Nasal cavity respiratory epithelium epithelial cell of viscerocranial mucosa (primary cell): ENCODE results near the gene ZNF497. TPM values are rescaled to one million over a fixed set of nuclear protein-coding genes. Genes with fewer than 3 reads are reported as not detected.

Experiments used
- total RNA-seq: library from RNA; depleted of rRNA; stranded (reverse); fragments of >200 nt; gene quantifications from 2 replicates; pipeline ENCODE4 v1.2.3, GENCODE V29; 2014

The ZNF497 gene
- 1.0 and 2.7 TPM in 2 replicates for total RNA-seq

GRCh38 chr19:58362272-58362994, at the start of gene ZNF497:
Gene ZNF497, minus strand, starts transcription at chr19:58362751. Its CDS starts 5,116 bp downstream, at chr19:58357635.

DNA sequence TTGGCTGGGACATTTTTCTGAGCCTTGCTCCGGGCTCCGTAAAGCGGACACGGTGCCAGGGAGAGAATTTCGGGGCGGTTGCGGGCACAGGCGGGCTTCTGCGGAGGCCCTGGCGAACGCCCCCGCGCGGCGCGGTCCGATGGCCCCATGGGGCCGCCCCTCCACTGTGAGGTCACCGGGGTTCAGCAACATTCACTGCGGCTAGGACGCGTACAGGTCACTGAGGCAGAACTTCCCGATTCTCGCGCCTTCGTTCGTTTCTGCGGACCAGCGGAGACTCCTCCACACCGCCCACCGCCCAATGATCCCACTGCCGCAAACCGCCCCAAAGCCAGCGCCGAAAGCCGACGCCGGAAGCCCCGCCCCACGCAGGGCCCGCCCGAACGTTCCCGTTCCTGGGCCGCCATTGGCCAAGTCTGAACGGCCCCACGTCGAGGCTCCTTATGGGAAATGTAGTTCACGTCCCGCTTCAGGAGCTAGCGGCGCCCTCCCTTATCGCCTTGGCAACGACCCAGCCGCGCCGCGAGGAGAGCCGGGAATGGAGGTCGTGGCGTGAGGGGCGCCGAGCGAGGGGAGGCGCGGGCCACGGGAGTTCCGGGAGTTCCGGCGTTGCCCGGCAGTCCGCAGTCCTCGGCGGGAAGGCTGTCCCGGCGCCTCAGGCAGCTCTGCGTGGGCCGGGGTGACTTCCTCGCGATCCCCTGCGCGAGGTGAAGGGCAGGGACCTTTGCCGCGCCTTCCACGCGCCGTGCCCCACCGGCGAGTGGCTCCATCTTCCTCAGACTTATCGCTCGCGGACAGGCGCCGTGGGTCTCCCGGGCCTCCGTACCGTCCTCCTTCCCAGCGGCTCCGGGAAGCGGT, 45.8 kb upstream of the ZNF497 start, which contains the start of gene ZNF584:
Gene ZNF584, plus strand, starts transcription at position 498 of the 858 bp plus-strand sequence. CDS start 499 bp downstream, outside the sequence.

GRCh38 chr19:58395220-58395978, 32.8 kb upstream of the ZNF497 start, which contains the start of gene RNF225:
Gene RNF225, plus strand, starts transcription at chr19:58395656. Its CDS starts 434 bp downstream, at chr19:58396090.

GRCh38 chr19:58386576-58387337, 24.2 kb upstream of the ZNF497 start, which contains the start of gene RPS5:
Gene RPS5, plus strand, starts transcription at chr19:58387269. Its CDS starts 869 bp downstream, at chr19:58388138.

GRCh38 chr19:58380662-58381459, 18.3 kb upstream of the ZNF497 start, which contains the start of gene ZNF837:
Gene ZNF837, minus strand, starts transcription at chr19:58381030. Its CDS starts 11,698 bp downstream, at chr19:58369332.

DNA sequence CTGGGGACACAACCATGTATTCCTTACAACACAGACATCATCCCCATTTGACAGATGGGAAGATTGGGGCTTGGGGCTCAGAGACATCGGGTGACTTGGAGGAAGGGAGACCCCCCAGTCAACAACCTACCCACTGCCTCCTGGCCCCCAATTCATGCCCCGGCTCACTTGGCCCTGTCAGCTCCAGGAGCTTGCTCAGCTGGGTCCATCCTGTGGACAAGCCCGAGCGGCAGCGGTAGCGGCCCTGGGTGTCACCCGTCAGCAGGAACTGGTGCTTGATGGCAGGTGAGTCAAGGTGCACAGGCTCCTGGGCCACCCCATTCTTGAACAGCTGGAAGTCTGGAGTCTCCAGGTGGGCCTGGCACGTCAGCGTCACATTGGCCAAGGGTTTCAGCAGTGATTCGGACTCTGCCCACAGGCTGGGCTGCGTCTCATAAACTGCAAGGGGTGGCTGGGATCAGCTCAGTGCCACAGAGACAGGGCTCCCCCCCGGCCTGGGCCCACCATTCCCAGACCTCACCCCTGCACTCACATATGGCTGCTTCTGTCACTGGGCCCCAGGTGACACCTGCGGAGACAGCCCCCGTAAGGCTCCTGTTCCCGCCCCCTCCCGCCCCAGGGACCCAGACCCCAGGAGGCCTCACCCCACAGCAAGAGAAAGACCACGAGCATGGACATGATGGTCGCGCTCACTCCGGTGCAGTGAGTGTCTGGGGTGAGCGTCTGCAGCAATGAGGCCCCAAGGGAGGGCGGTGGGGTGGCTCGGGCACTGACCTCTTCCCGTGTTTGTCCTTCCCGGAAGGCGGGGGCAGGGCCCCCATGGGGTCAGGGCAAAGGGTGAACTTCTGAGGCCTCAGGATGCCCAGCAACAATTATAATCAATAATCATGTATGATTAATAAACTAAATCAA, 9.5 kb downstream of the ZNF497 start, which contains the start of gene A1BG:
Gene A1BG, minus strand, starts transcription at position 733 of the 912 bp plus-strand sequence. Its CDS starts 55 bp downstream, at position 678.

GRCh38 chr19:58326914-58327726, 35.4 kb downstream of the ZNF497 start, which contains the start of gene ZSCAN22:
Gene ZSCAN22, plus strand, starts transcription at chr19:58326994. Its CDS starts 7,809 bp downstream, at chr19:58334803.

GRCh38 chr19:58305065-58305931, 57.3 kb downstream of the ZNF497 start, which contains the start of gene ERVK3-1:
Gene ERVK3-1, plus strand, starts transcription at chr19:58305377. Its CDS starts 6,792 bp downstream, at chr19:58312169.

Other genes starting within 250 kb of the ZNF497 start
- 17.1 and 21.4 TPM in 2 replicates for gene ZNF329, start 212.0 kb downstream of the ZNF497 start, total RNA-seq
- gene ZNF274, start 179.7 kb downstream of the ZNF497 start, total RNA-seq, result 41.7 and 43.9 TPM in 2 replicates
- gene ZNF544, start 133.8 kb downstream of the ZNF497 start, total RNA-seq, result 49.2 and 73.4 TPM in 2 replicates
- gene ZNF8, start 83.8 kb downstream of the ZNF497 start, total RNA-seq, result 3.1 and 8.0 TPM in 2 replicates
- 33.4 and 39.0 TPM in 2 replicates for gene ERVK3-1, start 57.4 kb downstream of the ZNF497 start, total RNA-seq
- gene ZSCAN22, start 35.8 kb downstream of the ZNF497 start, total RNA-seq, result 2.4 and 4.3 TPM in 2 replicates
- gene A1BG, start 9.3 kb downstream of the ZNF497 start, total RNA-seq, result 0.78 and 3.4 TPM in 2 replicates
- gene ZNF837, start 18.3 kb upstream of the ZNF497 start, total RNA-seq, result 1.6 and 2.7 TPM in 2 replicates
- 2,119 and 3,422 TPM in 2 replicates for gene RPS5, start 24.5 kb upstream of the ZNF497 start, total RNA-seq
- gene RNF225, start 32.9 kb upstream of the ZNF497 start, total RNA-seq, result 1.4 and 2.1 TPM in 2 replicates
- gene ZNF584, start 45.9 kb upstream of the ZNF497 start, total RNA-seq, result 17.4 and 21.4 TPM in 2 replicates
- 5.8 and 6.8 TPM in 2 replicates for gene ZNF132, start 77.4 kb upstream of the ZNF497 start, total RNA-seq
- gene ZNF324B, start 88.9 kb upstream of the ZNF497 start, total RNA-seq, result 12.0 and 15.9 TPM in 2 replicates
- 10.9 and 18.2 TPM in 2 replicates for gene ZNF324, start 104.3 kb upstream of the ZNF497 start, total RNA-seq
- gene ZNF446, start 113.6 kb upstream of the ZNF497 start, total RNA-seq, result 3.4 and 6.1 TPM in 2 replicates
- 4.7 and 14.0 TPM in 2 replicates for gene SLC27A5, start 149.2 kb upstream of the ZNF497 start, total RNA-seq
- 3.8 and 7.3 TPM in 2 replicates for gene ZBTB45, start 157.1 kb upstream of the ZNF497 start, total RNA-seq
- gene TRIM28, start 181.3 kb upstream of the ZNF497 start, total RNA-seq, result 304 and 353 TPM in 2 replicates
- 104 and 173 TPM in 2 replicates for gene CHMP2A, start 192.4 kb upstream of the ZNF497 start, total RNA-seq
- 60.7 and 100 TPM in 2 replicates for gene UBE2M, start 195.9 kb upstream of the ZNF497 start, total RNA-seq
- 21.1 and 22.6 TPM in 2 replicates for gene MZF1, start 210.6 kb upstream of the ZNF497 start, total RNA-seq